ENCODE data around the gene PAX7.

The PAX7 gene

DNA sequence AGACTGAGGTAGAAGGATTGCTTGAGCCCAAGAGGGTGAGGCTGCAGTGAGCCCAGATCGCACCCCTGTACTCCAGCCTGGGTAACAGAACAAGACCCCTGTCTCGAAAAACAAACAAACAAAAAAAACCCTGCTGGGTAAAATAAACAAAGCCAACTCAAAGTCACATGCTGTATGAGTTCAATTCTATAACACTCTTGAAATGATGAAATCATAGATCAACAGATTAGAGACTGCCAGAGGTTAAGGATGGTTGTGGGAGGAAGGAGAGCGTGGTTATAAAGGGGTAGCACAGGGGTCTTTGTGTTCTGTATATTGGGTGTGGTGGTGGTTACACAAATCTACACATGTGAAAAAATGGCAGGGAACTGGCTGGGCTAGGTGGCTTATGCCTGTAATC, 166.3 kb downstream of the PAX7 start:
- DNase-seq (ENCODE audit: low read depth): no peak
